NCI-H1417 treated with DMSO at 0.1 percent for 48 hours (cell line): ENCODE measurements around the gene ZFAND3.

ENCODE experiments used
- DNase-seq: peaks from one replicate; lab custom pipeline; 2025; lab: John Stamatoyannopoulos, UW

Gene ZFAND3

DNA sequence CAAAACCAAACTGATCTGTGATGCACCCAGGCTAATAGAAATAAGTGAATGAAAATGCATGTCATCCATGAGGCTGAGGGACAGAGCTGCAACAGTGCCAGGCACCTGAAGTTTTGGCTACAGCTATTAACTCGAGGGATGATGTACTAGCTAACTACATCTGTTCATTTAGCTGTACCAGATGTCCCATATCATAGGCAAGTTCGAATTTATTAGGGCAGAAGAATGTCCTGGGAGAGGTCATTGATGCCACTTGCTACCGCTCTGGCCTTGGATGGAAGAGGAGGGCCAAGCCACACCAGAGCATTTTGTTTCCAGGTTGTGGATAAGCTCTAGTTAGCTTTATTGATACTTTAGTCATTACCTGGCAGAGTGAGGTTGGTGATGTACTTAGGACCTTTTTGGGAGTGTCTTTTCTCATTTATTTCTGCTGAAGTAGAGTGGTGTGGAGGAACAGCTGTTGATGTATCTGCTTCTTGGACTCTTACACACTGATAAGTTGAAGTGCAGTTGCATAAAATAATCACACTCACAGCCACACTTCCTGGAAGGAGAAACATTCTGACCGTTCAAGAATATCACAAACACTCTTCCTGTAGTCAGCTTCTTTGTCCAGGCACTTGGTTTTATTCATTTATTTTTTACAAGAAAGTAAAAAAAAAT, 8.2 kb downstream of the ZFAND3 start:
- DNase-seq = no peak

DNA sequence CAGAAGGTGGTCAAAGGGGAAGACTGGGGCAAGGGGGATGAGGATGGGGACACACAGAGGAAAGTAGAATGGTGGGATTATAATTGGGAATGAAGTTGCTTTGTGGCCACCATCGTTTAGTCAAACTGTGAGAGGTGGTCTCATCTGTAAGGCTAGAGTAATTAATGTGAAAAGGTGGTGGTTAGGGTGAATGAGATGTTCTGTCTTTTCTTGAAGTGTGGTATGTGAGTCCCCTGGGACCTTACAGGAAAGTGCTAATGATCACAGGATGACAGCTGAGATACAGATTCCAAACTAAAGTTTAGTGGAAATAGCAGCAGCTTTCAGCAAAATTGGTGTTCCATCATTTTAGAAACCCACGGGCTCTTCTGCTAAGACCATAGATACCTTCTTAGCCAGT, 10.7 kb downstream of the ZFAND3 start:
- no peak for DNase-seq

DNA sequence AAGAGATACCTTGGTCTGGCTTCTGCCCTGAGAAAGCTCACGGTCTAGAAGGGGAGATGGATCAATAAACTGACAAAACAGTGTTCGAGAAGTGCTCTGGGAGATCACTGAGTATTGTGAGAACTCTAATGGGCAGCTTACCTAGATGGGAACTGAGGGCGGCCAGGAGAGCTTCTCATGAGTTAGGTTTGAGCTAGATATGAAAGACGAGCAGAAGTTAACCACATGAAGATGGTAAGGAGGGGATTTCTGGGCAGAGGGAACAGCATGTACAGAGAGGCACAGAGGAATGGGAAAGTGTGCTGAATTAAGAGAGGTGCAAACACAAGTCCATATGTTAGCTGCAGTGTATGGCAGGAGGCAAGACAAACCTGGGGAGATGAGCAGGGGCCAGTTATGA, 11.9 kb downstream of the ZFAND3 start:
- DNase-seq = no peak

DNA sequence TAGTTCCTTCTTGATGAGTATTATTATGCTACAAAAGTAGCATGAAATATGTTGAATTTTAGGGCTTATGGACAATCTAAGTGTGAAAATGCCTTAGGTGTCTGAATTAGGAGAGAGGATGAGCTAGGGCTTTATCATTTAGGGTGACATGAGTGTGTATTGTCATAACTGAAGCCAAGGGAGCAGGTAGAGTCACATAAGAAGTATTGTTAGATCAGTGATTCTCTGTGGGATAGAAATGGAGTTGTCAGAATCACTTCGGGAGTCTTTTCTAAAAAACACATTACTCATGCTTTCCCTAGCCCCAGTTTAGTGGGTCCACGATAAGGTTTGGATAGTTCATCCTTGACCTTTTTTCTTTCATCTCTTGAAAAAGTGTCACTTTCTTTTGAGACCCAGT, 16.4 kb downstream of the ZFAND3 start:
- DNase-seq = no peak

DNA sequence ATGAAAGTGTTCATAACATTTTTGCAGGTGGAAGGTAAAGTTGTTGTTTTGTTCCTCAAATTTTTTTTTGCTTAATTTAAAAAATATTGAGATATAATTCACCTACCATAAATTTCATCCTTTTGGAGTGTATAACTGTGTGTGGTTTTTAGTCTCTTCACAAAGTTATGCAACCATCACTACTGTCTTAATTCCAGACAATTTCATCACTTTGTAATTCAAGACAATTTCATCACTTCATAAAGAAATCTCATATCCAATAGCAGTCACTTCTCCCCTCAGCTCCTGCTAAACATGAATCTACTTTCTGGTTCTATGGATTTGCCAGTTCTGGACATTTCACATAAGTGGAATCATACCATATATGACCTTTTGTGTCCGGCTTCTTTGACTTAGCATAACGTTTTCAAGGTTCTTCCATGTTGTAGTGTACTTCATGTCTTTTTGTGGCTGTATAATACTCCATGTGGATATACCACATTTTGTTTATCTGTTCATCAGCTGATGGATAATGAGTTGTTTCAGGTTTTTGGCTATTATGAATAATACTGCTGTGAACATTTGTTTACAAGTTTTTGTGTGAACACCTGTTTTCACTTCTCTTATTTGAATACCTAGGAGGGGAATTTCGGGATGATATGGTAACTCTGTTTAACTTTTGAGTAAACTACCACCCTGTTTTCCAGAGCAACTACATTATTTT, 18.8 kb downstream of the ZFAND3 start:
- DNase-seq = no peak

DNA sequence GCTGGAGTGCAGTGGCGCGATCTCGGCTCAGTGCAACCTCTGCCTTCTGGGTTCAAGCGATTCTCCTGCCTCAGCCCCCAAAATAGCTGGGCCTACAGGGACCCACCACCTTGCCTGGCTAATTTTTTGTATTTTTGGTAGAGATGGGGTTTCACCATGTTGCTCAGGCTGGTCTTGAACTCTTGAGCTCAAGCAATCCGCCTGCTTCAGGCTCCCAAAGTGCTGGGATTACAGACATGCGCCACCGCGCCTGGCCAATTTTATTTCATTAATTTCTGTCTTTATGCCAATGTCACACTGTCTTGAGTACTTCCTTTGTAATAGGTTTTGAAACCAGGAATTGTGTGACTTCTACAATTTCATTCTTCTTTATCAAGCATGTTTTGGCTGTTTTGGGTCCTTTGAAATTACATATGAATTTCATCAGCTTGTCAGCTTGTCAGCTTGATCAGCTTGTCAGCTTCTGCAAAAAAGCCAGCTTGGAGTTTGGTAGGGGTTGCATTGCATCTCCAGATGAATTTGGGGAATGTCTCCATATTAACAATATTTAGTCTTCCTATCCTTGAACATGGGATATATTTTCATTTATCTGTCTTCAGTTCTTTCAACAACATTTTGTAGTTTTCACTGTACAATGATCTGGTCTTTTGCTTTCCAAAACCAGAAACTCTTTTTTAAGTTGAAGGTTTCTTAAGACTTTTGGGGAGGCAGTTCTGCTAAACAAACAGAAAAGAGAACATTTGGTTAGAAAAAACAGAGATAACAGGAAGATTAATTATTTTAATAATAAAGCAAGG, 20.8 kb downstream of the ZFAND3 start:
- no peak for DNase-seq

DNA sequence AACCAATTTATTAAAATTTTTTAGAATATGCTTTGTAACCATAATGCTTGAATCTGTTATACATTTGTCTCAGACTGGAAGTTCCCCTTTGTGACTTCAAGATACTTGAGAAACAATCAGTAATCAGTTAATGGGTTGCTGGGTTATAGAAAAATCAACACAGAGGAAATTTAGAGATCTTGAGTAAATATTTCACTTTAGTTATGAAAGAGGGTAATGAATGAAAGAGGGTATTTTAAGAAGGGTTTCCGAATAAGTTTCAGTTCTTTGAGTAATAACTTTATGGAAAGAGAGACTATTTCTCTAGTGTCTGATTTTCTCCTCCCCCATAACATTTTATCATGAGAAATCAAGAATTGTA, 21.4 kb downstream of the ZFAND3 start:
- no peak for DNase-seq

DNA sequence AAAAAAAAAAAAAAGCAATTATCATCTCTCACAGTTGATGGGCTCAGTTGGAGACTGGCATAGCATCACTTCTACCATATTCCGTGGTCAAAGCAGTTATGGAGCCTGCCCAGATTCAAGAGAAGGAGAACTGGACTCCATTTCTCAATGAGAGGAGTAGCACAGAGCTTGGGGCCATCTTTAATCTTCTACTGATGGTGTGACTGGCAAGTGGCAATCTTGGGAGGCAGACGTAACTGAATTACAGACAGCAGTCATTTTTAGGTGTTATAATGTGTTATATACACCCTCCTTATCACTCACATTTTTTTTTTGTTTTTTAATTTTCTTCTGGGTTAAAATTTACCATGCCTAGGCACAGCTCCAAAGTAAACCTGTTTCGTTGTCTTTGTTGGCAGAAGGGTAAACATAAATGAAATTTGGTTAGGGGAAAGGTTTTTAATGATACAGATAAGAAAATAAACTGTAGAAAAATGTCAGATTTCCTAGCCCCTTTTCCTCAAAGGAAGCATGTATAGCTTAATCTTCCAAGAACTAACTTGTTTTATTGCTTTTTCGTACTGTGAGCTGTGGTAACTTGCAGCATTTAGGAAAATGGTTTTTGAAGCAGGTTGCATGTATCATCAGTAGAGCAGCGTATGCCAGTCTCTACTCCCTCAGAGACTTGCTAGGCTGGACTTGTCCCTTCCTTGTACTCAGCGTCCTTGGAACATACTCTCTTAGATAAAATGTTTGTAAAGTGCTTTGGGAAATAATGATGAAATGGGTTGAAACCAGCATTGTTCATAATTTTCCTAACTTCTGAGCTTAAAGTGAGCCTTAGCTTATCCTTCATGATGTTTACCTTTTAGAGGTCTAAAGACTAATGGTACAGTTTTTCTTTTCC, 25.7 kb downstream of the ZFAND3 start:
- DNase-seq = no peak

DNA sequence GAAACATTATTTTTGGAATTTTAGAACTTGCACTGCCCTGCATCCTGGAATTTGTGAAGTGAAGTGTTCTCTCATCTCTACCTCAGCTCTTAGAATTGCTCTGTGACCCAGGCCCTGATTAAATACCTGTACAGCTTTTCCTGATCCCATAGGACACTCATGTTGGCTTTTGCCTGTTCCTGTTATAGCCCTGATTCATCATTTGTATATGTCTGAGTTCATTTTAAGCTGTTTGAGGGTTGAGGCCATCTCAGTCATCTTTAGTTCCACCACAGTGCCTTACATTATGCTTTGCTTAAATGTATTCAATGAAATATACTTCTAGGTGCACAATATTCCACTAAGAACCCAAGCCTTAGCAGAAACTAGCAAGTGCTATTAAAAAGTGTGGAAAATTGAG, 26.4 kb downstream of the ZFAND3 start:
- no peak for DNase-seq

DNA sequence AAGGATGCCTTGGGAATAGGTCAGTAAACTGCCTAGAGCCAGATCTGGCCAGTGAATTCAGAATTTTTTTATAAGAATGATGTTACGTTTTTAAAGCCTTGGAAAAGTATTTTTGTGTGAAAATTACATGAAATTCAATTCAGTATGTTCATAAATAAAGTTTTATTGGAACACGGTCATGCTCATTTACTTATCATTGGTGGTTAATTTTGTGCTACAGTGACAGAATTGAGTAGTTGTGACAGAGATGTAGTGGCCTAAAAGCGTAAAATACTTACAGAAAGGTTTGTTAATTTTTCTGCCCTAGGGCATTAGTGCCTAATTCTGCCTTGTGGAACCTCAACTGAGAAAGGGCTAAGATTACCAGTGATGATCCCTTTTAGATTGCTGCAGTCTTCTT, 28.2 kb downstream of the ZFAND3 start:
- DNase-seq = no peak

DNA sequence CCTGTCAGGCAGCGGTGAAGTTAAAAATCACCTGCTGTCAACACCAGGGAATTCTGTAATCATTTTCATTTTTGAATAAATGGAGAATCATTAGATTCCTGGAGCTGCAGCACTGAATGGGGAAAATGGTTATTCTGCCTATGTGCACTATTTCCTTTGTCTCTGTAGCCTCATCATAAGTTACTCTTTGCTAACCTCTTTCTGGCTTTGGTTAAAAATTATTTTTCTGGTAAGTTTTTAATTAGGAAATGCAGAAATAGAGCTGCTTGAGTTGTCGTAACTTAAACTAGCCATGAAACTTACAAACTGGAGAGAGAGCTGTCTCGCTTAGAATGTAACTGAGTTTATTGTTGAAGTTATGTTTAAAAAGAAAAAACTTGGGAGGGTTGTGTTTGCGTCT, 28.8 kb downstream of the ZFAND3 start:
- no peak for DNase-seq

DNA sequence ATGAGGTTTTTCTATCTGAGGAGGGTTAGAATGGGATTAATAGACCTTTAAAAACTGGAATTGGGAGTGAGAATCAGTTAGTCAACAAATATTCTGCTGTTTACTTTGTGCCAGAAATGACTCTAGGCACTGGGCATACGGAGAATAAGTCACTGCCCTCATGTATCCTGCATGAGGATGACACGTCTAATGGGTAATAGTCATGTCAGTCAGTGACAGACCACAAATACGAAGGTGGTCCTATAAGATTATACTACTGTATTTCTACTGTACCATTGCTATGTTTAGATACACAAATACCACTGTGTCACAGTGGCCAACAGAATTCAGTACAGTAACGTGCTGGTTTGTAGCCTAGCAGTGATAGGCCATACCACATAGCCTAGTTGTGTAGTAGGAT, 30.7 kb downstream of the ZFAND3 start:
- no peak for DNase-seq

DNA sequence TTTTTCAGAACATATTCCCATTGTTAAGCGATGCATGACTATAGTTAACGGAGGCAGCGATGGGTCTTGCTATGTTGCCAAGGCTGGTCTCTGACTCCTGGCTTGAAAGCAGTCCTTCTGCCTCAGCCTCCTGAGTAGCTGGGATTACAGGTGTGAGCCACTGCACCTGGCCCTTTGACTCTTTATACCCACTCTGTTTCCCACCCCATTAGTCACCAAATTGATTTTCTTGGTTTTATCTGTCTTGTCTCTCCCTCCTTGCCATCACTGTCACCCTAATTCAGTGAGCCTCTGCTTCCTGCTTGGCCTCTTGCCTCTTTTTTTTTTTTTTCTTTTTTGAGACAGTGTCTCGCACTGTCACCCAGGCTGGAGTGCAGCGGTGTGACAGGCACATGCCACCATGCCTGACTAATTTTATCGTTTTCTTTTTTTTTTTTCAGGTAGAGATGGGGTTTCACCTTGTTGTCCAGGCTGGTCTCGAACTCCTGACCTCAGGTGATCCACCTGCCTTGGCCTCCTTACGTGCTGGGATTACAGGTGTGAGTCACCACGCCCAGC, 31.3 kb downstream of the ZFAND3 start:
- DNase-seq = no peak

DNA sequence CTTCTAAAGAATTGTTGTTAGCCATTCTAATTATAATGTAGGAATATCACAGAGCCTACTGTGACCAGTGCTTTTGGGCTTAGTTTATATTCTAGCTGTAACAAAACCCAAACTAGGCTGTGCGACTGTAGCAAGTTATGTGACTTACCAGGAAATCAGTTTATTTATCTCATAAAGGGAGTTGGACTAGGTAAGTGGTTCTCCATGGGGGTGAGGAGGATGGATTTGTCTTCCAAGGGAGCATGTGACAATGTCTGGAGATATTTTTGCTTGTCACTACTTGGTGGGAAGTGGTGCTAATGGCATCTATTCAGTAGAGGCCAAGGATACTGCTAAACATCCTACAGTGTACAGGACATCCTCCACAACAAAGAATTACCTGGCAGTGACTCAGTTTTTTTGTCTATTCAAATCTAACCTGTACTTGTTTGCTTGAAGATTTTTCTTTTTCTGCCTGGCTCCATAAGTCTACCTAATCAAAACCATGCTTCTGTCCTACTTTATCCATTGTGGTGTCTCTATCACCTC, 32.5 kb downstream of the ZFAND3 start:
- no peak for DNase-seq

DNA sequence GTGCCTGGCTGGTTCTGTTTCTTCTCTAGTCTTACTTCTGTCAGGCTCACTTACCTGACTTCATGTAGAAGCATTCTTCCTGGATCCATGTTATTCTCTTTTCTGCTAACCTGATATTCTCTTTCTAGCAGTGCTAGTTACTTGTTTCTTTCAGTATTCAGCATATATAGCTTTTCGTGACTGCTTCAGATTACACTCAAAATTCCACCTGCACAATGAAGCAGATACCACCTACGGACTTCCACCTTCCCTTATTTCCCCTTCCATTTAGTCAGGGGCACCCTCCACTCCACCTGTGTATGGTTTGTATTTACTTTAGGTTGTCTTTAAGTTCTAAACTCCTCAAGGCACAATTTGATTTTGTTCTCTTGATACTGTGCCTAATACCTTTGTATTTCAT, 36.8 kb downstream of the ZFAND3 start:
- DNase-seq = no peak

DNA sequence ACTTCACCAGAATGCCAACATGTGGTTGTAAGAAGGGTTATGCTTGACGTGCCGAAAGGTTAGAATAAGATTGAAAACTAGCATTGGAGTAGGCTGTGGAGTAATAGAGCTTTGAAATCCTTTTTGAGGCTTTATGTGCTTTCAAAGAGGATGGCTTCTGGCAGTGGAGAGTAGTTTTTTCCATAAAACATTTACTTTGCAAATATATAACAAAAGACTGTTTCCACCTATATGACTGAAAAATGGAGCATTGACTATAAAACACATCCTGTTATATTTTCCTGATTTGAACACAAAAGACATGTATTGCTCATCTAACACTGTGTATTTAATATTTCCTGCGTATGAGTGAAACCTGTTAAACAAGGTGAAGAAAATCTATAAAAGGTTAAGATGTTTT, 38.8 kb downstream of the ZFAND3 start:
- no peak for DNase-seq

DNA sequence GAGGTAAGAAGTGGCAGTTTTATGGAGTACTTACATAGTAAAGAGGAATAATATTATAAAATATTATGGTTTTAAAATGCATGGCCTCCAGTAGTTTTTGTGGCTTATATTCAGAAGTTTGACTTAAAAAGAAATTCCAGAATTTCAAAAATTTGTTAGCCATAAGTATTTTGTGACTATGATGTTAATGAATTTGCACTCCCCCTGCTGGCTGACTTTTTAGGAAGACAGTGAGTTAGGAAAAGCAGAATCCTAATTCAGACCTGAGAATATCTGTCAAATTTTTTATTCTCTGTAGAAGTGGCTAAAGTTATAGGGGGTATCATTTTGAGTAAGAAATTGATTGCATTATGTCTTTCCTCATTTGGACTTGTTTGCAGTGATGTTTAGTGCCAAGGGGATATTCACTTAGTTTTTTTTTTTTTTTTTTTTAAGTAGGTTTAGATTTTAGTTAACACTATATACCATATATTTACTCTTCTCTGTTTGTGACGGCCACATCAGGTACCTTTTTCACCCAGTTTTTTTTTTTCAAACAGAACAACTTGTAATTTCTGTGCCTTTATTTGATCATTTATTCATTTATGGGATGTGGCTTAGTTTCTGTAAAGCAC, 40.8 kb downstream of the ZFAND3 start:
- no peak for DNase-seq

DNA sequence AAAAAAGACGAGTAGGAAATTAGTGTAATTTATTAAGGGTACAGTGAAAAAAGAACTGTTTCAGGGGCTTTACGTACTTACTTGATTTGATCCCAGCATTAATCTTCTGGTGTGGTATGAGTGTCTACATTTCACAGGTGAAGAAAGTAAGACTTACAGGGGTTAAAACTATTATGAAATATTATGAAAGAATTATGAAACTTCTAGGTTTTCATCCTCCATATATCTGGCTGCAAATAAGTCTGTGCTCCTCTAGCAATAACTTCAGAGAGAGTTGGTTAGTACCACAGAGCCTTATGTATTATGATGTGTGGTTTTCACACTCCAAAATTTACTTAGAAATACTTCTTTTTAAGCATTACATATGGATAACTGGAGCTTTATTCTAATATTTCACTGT, 41.9 kb downstream of the ZFAND3 start:
- DNase-seq = no peak

DNA sequence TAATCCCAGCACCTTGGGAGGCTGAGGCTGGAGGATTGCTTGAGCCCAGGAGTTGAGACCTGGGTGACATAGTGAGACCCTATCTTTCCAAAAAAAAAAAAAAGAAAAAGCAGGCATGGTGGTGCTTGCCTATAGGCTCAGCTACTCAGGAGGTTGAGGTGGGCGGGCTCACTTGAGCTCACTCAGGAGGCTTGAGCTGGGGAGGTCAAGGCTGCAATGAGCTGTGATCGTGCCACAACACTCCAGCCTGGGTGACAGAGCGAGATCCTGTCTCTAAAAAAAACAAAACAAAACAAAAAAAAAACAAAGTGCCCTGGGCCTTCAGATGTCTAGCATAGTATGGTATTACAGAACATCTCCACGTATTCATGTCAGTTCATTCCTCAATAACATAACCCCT, 42.9 kb downstream of the ZFAND3 start:
- DNase-seq = no peak

DNA sequence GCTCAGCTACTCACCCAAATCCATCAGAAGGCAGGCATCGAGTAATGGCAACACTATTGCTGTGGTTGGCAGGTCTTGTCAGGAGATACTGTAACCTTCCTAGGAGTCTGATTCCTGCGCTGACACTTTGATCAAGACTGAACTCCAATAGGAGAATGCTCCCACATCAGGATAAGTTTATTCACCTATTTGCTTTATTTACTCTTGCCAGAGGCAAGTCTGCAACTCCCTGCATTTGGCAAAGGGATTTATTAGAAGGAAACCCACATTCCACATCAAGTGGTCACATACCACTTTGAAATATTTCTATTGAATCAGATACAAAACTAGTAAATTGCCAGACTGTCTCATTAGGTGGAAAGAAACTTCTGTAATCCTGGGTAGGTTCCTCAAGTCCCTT, 43.5 kb downstream of the ZFAND3 start:
- DNase-seq = no peak

DNA sequence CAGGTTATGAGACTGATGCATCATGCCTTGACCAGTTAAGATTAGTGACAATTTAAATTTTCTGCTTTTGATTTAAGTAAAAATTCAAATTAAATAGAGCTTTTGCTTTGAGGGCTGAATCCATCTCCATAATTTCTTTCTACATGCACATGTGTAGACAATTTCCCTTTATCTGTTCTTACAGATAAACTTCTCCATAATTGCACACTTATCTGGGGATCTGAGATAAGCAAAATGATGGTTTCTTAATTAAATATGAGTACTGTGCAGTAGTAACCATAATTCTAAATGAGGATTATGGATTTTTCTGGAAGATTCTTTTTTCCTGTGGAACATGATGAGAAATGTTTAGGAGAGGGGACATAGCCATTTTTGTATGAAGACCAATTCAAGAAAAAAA, 44.7 kb downstream of the ZFAND3 start:
- no peak for DNase-seq
